ENCODE measurements around the gene SERPINF2. TPM values are rescaled to one million over a fixed set of nuclear protein-coding genes. Genes with fewer than 3 reads are reported as not detected.

The SERPINF2 gene
- total and polyA plus RNA-seq, 2 experiments from 2014 or later = 0.66 to 1.2 TPM

GRCh38 chr17:1762901-1763898 is 20.5 kb downstream of the SERPINF2 start:
- ATAC-seq = peak; percentile 64
- no peak overlapping the region for H3K27ac ChIP-seq (ENCODE audit: low read depth)
- H3K36me3 Mint-ChIP-seq (ENCODE audit: low read depth) = peaks cover 4% of the 10 kb centered on the region; the same call in 1 of the 3 replicates
- H3K27ac Mint-ChIP-seq = peak overlapping the region; percentile 70; the same call in 1 of the 2 replicates
- DNase-seq (ENCODE audit: low spot score) = peak; percentile 34
- no peaks in the 10 kb centered on the region for H3K9me2 ChIP-seq (ENCODE audit: insufficient read depth)
- H3K4me1 Mint-ChIP-seq = peaks cover 23% of the 10 kb centered on the region
- H3K4me3 Mint-ChIP-seq = peak overlapping the region; percentile 67
- H3K4me3 ChIP-seq = peak overlapping the region; percentile 44; the same call in 1 of the 2 replicates
- no peaks in the 10 kb centered on the region for H3K36me3 ChIP-seq (ENCODE audit: insufficient read depth)
- no peaks in the 10 kb centered on the region for H3K9me3 Mint-ChIP-seq
- peak overlapping the region; percentile 74 for H3K4me2 ChIP-seq
- H3F3A ChIP-seq (replicated peaks; ENCODE audit: low read depth) = peaks cover 9% of the 10 kb centered on the region; the same call in 1 of the 2 replicates
- no peaks in the 10 kb centered on the region for H4K20me1 ChIP-seq (replicated peaks; ENCODE audit: insufficient read depth)
- H2AFZ ChIP-seq = peak overlapping the region; percentile 91
- H3K27me3 ChIP-seq (ENCODE audit: insufficient read depth) = no peaks in the 10 kb centered on the region
- peaks cover 11% of the 10 kb centered on the region for H3K27me3 Mint-ChIP-seq (ENCODE audit: insufficient read depth, low read depth, poor library complexity)
- peaks cover 17% of the 10 kb centered on the region for H3K4me1 ChIP-seq (ENCODE audit: insufficient read depth)
- H3K79me2 ChIP-seq (replicated peaks; ENCODE audit: insufficient read depth) = no peaks in the 10 kb centered on the region
- TF ChIP-seq POLR2AphosphoS5 (IDR thresholded peaks at IDR 0.05; ENCODE audit: low read depth) (no peak), REST (IDR thresholded peaks at IDR 0.05; ENCODE audit: unreplicated experiment) (no peak), ETS1 (IDR thresholded peaks at IDR 0.05) (no peak), CREB1 (CRISPR knock-in tag; IDR thresholded peaks at IDR 0.05; ENCODE audit: low read depth) (no peak), ZNF114 (CRISPR knock-in tag; IDR thresholded peaks at IDR 0.05) (no peak), ZNF331 (CRISPR knock-in tag; IDR thresholded peaks at IDR 0.05; ENCODE audit: low read depth) (no peak), STAT1 (IDR thresholded peaks at IDR 0.05; ENCODE audit: unreplicated experiment) (no peak), CTCF (conservative IDR thresholded peaks at IDR 0.05; ENCODE audit: low read depth in 2 of 2) (no peak), EZH2phosphoT487 (IDR thresholded peaks at IDR 0.05; ENCODE audit: unreplicated experiment) (no peak), ZNF462 (CRISPR knock-in tag; IDR thresholded peaks at IDR 0.05) (no peak), JUNB (IDR thresholded peaks at IDR 0.05; ENCODE audit: unreplicated experiment) (no peak)

Data from GM23338 (cell line).